Neural crest cell (in vitro differentiated cells): ENCODE data around the gene ASIC4. TPM values are rescaled to one million over a fixed set of nuclear protein-coding genes. Genes with fewer than 3 reads are reported as not detected.

Experiments
- DNase-seq: peaks from one replicate; pipeline ENCODE4 v3.0.0; 2021; ENCODE audit warnings: low read depth, mixed read lengths, low spot score
- H3K27ac Mint-ChIP-seq: one replicate; pipeline ENCODE4 v1.8.0; 2021; ENCODE audit warnings: mild to moderate bottlenecking, mixed read lengths; ENCODE audit not compliant: unreplicated experiment
- H3K27me3 Mint-ChIP-seq: 2 replicates; pipeline ENCODE4 v1.8.0; 2021; ENCODE audit warnings: low read depth, mild to moderate bottlenecking, mixed read lengths
- H3K36me3 Mint-ChIP-seq: 2 replicates; pipeline ENCODE4 v1.8.0; 2021; ENCODE audit warnings: low read depth, mild to moderate bottlenecking, mixed read lengths
- H3K4me1 Mint-ChIP-seq: 2 replicates; pipeline ENCODE4 v1.8.0; 2021; ENCODE audit warnings: mixed read lengths
- H3K4me3 Mint-ChIP-seq: one replicate; pipeline ENCODE4 v1.8.0; 2021; ENCODE audit warnings: mild to moderate bottlenecking, mixed read lengths
- H3K9me3 Mint-ChIP-seq: 2 replicates; pipeline ENCODE4 v1.8.0; 2021; ENCODE audit warnings: mixed read lengths
- CTCF ChIP-seq: fragments of 200-600 bp; sonication (generic); conservative IDR thresholded peaks from 2 replicates; pipeline ENCODE4 v1.5.0; 2021; ENCODE audit warnings: antibody characterized with exemption, mild to moderate bottlenecking
- total RNA-seq: library from RNA; stranded (reverse); gene quantifications from 2 replicates; pipeline ENCODE4 v1.2.1, GENCODE V29; 2021

The ASIC4 gene
- total RNA-seq, 1 donor from 2014 or later, result 1.0 TPM

DNA sequence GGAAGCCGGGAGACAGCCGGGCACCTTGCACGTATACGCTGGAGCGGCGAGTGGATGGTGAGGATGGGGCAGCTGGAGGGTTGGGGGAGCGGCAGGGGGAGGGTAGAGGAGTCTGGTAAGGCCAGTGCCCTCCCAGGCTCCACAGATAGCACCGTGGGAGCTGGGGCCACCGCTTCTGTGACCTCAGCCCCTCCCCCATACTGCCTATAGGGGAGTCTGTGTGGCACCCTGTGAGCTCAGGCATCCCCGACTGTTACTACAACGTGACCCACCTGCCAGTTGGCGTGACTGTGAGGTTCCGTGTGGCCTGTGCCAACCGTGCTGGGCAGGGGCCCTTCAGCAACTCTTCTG, 25.5 kb upstream of the ASIC4 start:
- DNase-seq, result no peak
- Mint-ChIP-seq H3K27ac (no peak overlapping the region), H3K9me3 (no peaks in the 10 kb centered on the region), H3K36me3 (no peaks in the 10 kb centered on the region), H3K4me3 (no peak overlapping the region), H3K27me3 (peaks cover 71% of the 10 kb centered on the region), H3K4me1 (no peaks in the 10 kb centered on the region)
- no peak for TF ChIP-seq CTCF

DNA sequence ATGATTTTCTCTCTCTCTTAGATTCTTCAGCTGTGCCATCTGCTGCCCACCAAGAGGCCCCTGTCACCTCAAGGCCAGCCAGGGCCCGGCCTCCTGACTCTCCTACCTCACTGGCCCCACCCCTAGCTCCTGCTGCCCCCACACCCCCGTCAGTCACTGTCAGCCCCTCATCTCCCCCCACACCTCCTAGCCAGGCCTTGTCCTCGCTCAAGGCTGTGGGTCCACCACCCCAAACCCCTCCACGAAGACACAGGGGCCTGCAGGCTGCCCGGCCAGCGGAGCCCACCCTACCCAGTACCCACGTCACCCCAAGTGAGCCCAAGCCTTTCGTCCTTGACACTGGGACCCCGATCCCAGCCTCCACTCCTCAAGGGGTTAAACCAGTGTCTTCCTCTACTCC, 25.0 kb upstream of the ASIC4 start:
- H3K27ac Mint-ChIP-seq, result no peak overlapping the region
- DNase-seq, result no peak
- H3K4me3 Mint-ChIP-seq, result no peak overlapping the region
- peaks cover 71% of the 10 kb centered on the region for H3K27me3 Mint-ChIP-seq
- H3K36me3 Mint-ChIP-seq, result no peaks in the 10 kb centered on the region
- no peaks in the 10 kb centered on the region for H3K4me1 Mint-ChIP-seq
- TF ChIP-seq CTCF, result no peak
- H3K9me3 Mint-ChIP-seq, result no peaks in the 10 kb centered on the region

GRCh38 chr2:219490186-219490585, 24.1 kb upstream of the ASIC4 start:
- Mint-ChIP-seq H3K36me3 (no peaks in the 10 kb centered on the region), H3K27me3 (peaks cover 73% of the 10 kb centered on the region), H3K4me3 (no peak overlapping the region), H3K27ac (no peak overlapping the region), H3K4me1 (no peaks in the 10 kb centered on the region), H3K9me3 (no peaks in the 10 kb centered on the region)
- DNase-seq, result no peak
- no peak for TF ChIP-seq CTCF

DNA sequence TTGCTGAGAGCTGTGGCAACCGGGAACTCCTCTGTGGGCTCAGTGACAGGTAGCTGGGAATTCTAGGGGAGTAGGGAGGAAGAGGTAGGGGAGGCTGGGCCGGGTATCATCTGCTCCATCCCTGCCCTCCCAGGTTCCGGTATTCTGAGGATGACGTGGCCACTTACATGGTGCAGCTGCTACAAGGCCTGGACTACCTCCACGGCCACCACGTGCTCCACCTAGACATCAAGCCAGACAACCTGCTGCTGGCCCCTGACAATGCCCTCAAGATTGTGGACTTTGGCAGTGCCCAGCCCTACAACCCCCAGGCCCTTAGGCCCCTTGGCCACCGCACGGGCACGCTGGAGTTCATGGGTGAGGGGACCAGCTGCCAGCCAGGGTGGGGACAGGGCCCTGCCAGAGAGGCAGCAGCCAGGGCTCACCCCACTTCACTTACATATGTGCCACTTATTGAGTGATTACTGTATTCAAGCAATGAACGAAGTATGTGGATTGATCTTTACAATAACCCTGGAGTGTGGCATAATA, 23.6 kb upstream of the ASIC4 start:
- no peaks in the 10 kb centered on the region for H3K36me3 Mint-ChIP-seq
- TF ChIP-seq CTCF, result no peak
- no peaks in the 10 kb centered on the region for H3K9me3 Mint-ChIP-seq
- no peak for DNase-seq
- H3K4me3 Mint-ChIP-seq, result no peak overlapping the region
- no peak overlapping the region for H3K27ac Mint-ChIP-seq
- no peaks in the 10 kb centered on the region for H3K4me1 Mint-ChIP-seq
- H3K27me3 Mint-ChIP-seq, result peaks cover 73% of the 10 kb centered on the region

GRCh38 chr2:219491278-219491963, 22.9 kb upstream of the ASIC4 start:
- peaks cover 72% of the 10 kb centered on the region for H3K27me3 Mint-ChIP-seq
- no peaks in the 10 kb centered on the region for H3K4me1 Mint-ChIP-seq
- no peak for DNase-seq

More at GRCh38 chr2:219491278-219491963, 22.9 kb upstream of the ASIC4 start:
- Mint-ChIP-seq H3K36me3 (no peaks in the 10 kb centered on the region), H3K4me3 (no peak overlapping the region), H3K9me3 (no peaks in the 10 kb centered on the region), H3K27ac (no peak overlapping the region)
- no peak for TF ChIP-seq CTCF
